HG02973 (cell line): ENCODE data around the gene MRPS6.

Experiments
- ATAC-seq: cut with Tn5 transposase; IDR thresholded peaks from one replicate; pipeline ENCODE4 v1.9.1; 2021; ENCODE audit warnings: moderate library complexity; ENCODE audit not compliant: unreplicated experiment

Gene MRPS6

GRCh38 chr21:34131586-34131985, 58.2 kb downstream of the MRPS6 start:
- no peak for ATAC-seq

- no peak for ATAC-seq
These were observed 58.8 kb downstream of the MRPS6 start for GRCh38 chr21:34132202-34132601.

- no peak for ATAC-seq
These were observed 59.5 kb downstream of the MRPS6 start for GRCh38 chr21:34132926-34133325.

GRCh38 chr21:34133392-34133791, 60.0 kb downstream of the MRPS6 start:
- no peak for ATAC-seq

- ATAC-seq = no peak
These were observed 60.4 kb downstream of the MRPS6 start for GRCh38 chr21:34133802-34134201.

- ATAC-seq = no peak
These were observed 62.0 kb downstream of the MRPS6 start for GRCh38 chr21:34135330-34135729.

GRCh38 chr21:34141373-34141772, 68.0 kb downstream of the MRPS6 start:
- ATAC-seq = no peak

GRCh38 chr21:34143685-34144182, 70.4 kb downstream of the MRPS6 start:
- no peak for ATAC-seq

- ATAC-seq = no peak
These were observed 70.8 kb downstream of the MRPS6 start for GRCh38 chr21:34144224-34144623.

GRCh38 chr21:34147792-34148418, 74.5 kb downstream of the MRPS6 start:
- no peak for ATAC-seq

- ATAC-seq = no peak
These were observed 75.0 kb downstream of the MRPS6 start for GRCh38 chr21:34148419-34148804.

GRCh38 chr21:34148826-34149558, 75.6 kb downstream of the MRPS6 start:
- no peak for ATAC-seq

- ATAC-seq = no peak
These were observed 79.1 kb downstream of the MRPS6 start for GRCh38 chr21:34152500-34152899.

- ATAC-seq = no peak
These were observed 81.5 kb downstream of the MRPS6 start for GRCh38 chr21:34154878-34155277.

GRCh38 chr21:34156957-34157356, 83.6 kb downstream of the MRPS6 start:
- no peak for ATAC-seq

- no peak for ATAC-seq
These were observed 84.1 kb downstream of the MRPS6 start for GRCh38 chr21:34157521-34157920.

- no peak for ATAC-seq
These were observed 85.8 kb downstream of the MRPS6 start for GRCh38 chr21:34158866-34159835.

GRCh38 chr21:34166468-34166867, 93.1 kb downstream of the MRPS6 start:
- no peak for ATAC-seq

GRCh38 chr21:34170886-34171285, 97.5 kb downstream of the MRPS6 start:
- no peak for ATAC-seq

GRCh38 chr21:34174470-34174869, 101.1 kb downstream of the MRPS6 start:
- ATAC-seq = no peak

- no peak for ATAC-seq
These were observed 103.1 kb downstream of the MRPS6 start for GRCh38 chr21:34176448-34176847.
